HG03045 (cell line): ENCODE results near the gene MYO9A.
"Not testable (repeated sequence)": the region's sequence is repeated elsewhere in the genome, so short reads cannot be mapped to it uniquely, and the experiment has no call there.

ENCODE experiments used
- ATAC-seq: cut with Tn5 transposase; IDR thresholded peaks from one replicate; pipeline ENCODE4 v1.9.1; 2021; ENCODE audit warnings: mild to moderate bottlenecking, moderate library complexity; ENCODE audit not compliant: unreplicated experiment

Gene MYO9A

DNA sequence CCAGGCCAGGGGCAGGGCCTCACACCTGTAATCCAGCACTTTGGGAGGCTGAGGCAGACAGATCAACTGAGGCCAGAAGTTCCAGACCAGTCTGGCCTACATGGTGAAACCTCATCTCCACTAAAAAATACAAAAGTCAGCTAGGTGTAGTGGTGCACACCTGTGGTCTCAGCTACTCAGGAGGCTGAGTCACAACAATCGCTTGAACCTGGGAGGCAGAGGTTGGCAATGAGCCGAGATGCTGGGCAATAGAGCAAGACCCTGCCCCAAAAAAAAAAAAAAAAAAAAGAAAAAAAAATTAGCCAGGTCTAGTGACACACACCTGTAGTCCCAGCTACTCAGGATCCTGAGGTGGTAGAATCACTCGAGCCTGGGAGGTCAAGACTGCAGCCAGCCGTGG, 18.8 kb downstream of the MYO9A start:
- no peak for ATAC-seq

DNA sequence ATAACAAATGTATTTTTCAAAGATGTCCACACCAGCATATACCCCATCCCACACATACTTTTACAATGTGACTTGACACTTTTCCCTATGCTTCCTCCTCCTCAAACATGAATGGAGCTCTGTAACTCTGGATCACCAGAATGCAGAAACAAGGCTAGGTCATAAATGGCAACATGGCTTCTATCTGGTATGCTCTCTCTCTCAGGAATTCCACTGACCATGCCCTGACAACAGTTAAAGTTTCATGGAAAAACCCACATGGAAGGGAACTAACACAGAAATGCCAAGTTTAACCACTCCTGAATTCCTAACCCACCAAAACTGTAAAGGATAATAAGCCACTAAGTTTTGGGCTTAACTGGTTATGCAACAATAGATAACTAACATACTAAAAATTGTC, 19.9 kb downstream of the MYO9A start:
- ATAC-seq, result no peak

DNA sequence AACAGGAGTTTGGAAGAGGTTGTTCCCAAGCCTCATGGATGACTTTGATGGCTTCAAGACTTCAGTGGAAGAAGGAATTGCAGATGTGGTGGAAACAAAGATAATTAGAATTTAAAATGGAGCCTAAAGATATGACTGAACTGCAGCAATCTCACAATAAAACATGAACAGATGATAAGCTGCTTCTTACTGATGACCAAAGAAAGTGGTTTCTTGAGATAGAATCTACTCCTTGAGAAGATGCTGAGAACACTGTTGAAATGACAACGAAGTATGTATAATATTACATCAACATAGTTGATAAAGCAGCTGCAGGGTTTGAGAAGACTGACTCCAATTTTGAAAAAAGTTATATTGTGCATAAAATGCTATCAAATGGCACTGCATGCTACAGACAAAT, 21.2 kb downstream of the MYO9A start:
- no peak for ATAC-seq

DNA sequence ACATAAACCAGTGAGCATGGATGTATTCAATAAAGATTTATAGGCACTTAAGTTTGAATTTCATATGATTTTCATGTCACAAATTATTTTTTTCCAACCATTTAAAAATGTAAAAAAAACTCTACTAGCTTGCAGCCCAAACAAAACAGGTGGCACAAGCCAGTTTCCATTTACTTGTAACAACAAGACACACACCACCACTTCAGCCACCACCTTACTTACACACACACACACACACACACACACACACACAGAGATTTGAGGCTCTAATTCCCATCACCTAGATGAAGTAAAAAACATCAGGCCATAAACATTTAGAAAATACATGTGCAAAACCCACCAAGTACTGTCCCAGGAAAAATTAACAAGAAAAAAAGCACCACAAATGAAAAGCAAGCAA, 25.3 kb downstream of the MYO9A start:
- ATAC-seq, result no peak

DNA sequence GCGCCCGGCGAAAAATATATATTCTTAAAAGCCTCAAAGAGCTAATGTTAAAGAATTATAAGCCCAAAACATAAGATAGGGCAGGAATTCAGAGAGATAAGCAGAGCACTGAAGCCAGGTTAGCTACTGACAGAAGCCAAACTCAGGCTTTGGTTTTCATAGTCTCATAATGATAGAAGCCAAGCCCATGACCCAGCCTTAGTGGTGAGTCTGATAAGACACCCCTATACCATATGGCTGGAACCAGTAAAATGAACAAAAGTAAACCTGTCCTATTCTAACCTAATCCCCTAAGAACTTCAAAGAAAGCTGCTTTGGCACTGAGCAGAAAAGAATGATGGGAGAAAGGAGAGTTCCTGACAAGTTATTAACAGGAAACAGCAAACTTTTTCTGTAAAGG, 25.9 kb downstream of the MYO9A start:
- no peak for ATAC-seq

DNA sequence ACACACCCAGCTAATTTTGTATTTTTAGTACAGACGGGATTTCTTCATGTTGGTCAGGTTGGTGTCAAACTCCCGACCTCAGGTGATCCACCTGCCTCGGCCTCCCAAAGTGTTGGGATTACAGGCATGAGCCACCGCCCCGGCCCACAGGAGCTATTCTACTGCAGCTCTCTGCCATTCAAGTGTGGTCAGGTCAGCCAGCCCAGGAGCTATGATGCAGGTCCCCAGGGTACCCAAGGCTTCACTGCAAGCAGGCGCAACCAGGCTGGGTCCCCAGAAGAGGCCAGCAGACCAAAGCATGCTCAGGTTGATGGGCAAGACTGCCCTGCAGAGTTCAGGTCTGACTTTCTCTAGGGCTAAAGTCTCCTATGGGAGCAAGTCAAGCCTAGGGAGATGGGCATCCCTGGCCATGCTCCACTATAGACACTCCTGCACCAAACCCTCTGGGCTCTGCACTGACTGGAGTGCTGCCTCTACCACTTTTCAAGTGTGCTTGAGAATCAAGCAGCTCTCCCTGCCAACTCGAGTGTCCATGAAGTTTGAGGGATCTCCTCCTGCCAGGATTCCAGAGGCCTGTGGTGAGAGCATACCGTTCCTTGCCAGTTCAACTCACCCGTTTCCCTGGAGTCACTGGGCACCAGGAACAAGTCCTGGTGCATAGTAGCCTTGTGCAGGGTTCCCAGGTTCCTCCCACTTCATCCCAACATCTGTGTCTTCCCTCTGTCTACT, 30.9 kb downstream of the MYO9A start:
- ATAC-seq, result no peak

DNA sequence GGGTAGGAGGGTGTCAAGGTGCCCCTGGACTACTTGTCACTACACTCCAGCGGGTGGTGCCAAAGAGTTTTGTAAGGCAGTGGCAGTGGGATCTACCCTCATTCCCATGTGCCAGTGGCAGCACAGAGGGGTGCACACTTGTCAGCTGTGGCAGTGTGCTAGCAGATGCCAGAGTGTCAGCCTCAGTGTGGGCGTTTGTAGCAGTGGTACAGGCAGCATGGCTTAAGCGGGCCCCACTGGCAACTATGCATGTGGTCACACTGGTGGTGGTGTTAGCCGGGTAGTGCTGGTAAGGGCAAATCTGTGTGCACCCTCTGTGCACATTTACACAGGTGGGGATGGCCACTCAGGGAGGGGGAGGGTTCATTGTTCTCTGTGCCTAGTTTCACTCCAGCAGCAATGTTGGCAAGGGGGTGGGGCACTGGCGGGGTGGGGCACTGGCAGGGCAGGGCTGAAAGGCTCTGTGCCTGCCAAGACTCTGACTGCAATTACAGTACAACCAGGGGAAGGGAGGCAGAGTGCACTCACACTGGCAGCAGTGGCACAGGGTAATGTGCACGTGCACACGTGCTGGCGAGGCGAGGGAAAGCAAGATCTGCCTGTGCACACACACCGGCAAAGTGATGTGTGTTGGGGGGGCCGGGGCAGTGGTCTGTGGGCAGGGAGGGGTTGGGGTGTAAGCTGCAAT, 31.8 kb downstream of the MYO9A start:
- ATAC-seq, result no peak

DNA sequence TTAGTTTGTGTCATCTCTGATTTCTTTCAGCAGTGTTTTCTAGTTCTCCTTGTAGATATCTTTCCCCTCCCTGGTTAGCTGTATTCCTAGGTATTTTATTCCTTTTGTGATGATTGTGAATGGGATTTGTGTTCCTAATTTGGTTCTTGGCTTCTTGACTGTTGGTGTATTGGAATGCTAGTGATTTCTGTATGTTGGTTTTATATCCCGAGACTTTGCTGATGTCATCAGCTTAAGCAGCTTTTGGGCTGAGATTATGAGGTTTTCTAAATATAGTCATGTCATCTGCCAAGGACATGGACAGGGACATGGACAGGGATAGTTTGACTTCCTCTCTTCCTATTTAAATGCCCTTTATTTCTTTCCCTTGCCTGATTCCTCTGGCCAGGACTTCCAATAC, 35.8 kb downstream of the MYO9A start:
- ATAC-seq, result no peak

DNA sequence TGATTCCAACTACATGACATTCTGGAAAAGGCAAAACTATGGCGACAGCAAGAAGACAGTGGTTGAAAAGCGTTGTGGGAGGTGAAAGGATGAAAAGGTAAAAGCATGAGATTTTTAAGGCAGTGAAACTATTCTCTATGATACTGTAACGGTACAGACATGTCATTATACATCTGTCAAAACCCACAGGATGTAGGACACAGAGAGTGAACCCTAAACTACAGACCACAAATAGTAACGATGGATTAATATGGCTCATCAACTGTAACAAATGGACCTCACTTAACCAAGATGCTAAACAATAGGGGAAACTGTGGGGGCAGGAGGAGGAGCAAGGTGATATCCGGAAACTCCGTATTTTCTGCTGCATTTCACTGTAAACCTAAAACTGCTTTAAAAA, 39.1 kb downstream of the MYO9A start:
- no peak for ATAC-seq

DNA sequence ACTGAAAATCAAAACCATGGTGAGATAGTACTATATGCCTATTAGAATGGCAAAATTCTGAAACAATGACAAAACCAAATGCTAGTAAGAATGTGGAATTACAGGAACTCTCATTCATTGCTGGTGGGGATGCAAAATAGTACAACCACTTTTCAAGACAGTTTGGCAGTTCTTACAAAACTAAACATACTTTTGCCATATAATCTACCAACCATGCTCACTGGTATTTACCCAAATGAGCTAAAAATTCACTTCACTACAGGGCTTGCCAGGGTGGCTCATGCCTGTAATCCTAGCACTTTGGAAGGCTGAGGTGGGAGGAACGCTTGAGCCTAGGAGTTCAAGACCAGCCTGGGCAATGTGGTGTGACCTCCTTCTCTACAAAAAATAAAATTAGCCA, 40.0 kb downstream of the MYO9A start:
- no peak for ATAC-seq

DNA sequence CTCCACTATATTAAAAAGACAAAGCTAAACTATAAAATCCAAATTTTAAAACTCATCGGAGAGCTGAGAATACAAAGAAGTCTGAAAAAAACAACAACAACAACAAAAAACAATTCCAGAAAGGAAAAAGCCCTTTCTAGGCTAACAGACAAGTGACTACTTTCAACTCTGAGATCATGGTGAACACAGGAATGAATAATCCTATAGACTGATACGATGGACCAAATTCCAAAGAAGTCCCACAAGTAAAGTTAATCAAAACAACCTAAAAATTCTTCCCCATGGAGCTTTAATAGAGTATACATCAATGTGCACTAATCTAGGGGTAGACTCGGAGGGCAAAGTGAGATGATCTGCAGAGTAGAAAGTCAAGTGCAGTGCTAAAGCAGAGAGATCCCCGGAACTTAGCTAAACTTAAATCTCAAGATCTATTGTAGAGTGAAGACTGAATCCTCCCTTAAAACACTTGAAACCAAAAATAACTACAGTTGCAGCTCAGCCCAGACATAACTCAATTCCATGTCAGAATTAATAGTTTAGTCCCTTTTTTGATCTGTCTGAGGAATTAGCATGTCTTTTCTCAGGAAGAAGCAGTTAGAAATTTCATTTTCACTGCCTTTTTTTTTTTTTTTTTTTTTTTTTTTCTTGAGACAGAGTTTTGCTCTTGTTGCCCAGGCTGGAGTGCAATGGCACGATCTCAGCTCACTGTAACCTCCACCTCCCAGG, 43.5 kb downstream of the MYO9A start:
- no peak for ATAC-seq

DNA sequence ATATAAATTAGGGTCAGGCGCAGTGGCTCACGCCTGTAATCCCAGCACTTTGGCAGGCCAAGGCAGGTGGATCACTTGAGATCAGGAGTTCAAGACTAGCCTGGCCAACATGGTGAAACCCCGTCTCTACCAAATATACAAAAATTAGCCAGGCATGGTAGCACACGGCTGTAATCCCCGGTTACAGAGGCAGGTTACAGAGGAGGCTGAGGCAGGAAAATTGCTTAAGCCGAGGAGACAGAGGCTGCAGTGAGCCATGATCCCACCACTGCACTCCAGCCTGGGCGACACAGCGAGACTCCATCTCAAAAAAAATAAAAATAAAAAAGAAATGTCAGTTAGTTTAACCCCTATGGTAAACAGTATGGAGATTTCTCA, 46.5 kb downstream of the MYO9A start:
- ATAC-seq, result not testable (repeated sequence)

DNA sequence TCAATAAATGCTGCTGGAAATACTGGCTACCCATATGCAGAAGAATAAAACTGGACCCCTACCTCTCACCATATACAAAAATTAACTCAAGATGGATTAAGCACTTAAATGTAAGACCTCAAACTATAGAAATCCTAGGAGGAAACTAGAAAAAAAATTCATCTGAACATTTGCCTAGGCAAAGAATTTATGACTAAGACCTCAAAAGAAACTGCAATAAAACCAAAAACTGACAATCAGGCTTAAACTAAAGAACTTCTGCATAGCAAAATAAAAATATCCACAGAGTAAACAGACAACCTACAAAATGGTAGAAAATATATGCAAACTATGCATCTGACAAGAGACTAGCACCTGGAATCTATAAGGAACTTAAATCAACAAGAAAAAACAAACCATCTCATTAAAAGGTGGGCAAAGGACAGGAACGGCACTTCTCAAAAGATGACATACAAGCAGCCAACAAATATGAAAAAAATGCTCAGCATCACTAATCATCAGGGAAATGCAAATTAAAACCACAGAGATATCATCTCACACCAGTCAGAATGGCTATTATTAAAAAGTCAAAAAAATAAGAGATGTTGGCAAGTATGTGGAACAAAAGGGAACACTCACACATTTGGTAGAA, 47.0 kb downstream of the MYO9A start:
- no peak for ATAC-seq

DNA sequence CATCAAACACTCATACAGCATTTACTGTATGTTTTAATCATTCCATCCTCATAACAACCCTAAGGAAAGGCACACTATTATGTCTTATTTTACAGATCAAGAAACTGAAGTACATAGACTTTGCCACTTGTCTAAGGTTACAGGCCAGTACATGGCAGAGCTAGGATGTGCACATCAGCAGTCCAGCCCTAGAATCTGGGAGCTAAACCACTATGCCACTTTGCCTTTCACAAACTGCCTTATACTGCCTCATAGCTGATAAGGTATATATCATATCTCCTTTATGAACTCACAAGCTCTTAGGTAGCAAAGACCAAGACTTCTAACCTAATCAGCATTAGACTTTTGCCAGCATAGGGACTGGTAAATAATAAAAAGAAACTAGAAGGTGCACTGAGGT, 49.1 kb downstream of the MYO9A start:
- no peak for ATAC-seq

DNA sequence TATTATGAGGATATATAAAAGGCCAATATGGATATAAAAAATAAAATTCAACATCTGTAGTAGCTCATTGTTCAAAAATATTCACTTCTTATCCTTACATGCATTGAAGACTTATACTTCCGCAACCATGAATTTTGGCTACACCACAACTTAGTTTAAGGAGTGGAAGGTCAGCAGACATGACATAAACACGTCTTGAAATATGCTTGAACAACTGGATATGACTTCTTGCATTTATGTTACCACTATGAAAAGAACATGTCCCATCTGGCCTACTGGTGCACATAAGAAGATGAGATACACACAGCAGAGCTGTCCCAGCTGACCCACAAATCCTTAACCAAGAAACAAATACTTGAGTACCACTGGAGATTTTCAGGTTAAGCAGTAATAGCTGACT, 52.1 kb downstream of the MYO9A start:
- no peak for ATAC-seq

DNA sequence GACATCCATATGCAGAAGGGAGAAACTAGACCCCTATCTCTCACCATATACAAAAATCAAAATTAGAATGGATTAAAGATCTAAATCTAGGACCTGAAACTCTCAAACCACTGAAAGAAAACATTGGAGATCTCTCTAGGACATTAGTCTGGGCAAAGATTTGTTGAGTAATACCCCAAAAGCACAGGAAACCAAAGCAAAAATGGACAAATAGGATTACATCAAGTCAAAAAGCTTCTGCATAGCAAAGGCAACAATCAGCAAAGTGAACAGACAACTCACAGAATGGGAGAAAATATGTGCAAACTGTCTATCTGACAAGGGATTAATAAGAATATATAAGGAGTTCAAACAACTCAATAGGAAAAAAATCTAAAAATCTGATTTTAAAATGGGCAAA, 54.8 kb downstream of the MYO9A start:
- no peak for ATAC-seq

DNA sequence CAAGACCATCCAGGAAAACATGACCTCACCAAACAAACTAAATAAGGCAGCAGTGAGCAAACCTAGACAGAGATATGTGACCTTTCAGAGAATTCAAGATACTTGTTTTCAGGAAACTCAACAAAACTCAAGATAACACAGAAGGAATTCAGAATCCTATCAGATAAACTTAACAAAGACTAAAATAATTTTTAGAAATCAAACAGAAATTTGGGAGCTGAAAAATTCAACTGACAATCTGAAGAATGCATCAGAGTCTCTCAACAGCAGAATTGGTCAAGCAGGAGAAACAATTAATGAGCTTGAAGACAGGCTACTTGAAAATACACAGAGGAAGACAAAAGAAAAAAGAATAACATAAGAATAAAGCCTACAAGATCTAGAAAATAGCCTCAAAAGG, 55.6 kb downstream of the MYO9A start:
- no peak for ATAC-seq

DNA sequence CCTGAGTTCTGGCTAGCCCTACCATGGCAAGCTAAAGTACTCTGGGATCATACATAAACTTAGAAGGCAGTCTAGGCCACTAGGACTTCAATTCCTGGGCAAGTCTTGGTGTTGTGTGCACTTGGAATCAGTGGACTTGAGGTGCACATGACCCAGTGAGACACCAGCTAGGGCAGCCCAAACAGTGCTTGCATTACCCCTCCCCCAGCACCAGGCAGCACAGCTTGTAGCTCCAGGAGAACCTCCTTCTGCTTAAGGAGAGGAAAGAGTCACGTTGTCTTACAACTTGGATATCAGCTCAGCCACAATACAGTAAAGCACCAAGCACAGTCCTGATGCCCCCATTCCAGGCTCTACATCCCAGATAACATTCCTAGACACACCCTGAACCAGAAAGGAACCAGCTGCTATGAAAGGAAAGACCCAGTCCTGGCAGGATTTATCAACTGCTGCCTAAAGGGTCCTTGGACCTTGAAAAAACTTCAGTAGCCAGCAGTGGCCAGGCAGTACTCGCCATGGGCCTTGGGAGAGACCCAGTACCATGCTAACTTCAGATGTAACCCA, 57.2 kb downstream of the MYO9A start:
- ATAC-seq, result no peak

DNA sequence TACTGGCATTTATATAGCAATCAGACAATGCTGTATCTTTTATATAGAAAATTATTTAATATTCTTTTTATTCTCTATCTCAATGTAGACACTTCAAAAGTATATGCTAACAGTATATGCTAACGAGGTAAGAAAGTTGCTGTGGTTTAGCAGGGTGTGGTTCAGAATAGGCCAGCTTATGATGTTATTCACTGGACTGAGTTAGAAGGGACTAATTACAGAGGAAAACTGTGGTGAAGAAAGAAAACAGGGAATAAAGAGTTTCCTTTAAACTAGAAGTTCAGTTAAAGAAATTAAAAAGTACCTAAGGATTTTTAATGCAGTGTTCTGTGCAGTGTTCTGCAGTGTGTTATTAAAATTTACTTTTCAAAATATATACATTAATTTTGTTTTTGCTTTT, 59.4 kb downstream of the MYO9A start:
- ATAC-seq, result no peak

DNA sequence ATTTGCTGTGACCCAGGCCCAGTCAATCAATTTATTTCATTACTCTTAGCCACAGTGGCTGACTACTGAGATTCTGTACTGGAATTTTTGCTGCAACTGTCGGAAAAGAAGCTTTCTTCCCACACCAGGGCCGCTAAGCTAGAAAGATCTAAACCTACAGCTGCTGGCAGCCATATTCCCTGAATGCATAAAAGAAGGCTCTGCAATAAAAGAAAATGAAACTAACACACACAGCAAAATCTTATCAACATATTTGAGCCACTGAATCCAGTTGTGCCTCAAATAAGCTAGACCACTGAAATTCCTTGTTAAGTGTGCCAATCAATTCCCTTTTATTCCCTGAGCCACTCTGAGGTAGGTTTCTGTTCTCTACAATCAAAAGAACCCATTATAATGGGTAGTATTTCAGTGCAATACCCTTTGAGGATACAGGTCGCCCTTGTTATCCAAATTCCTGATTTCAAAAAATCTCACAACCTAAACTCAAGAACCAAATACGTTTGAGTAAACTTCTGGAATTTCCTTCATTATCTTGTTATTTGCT, 60.3 kb downstream of the MYO9A start:
- ATAC-seq, result no peak

DNA sequence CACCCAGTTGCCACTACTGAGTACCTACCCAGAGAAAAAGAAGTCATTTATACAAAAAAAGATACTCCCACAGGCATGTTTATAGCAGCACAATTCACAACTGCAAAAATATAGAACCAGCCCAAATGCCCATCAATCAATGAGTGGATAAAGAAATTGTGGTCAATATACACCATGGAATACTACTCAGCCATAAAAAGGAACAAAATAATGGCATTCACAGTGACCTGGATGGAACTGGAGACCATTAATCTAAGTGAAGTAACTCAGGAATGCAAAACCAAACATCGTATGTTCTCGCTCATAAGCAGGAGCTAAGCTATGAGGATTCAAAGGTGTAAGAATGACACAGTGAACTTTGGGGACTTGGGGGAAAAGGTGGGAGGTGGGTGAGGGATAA, 61.7 kb downstream of the MYO9A start:
- not testable (repeated sequence) for ATAC-seq
